ENCODE results near the gene STK32C.
"Not testable (repeated sequence)": the region's sequence is repeated elsewhere in the genome, so short reads cannot be mapped to it uniquely, and the experiment has no call there.

STK32C gene

DNA sequence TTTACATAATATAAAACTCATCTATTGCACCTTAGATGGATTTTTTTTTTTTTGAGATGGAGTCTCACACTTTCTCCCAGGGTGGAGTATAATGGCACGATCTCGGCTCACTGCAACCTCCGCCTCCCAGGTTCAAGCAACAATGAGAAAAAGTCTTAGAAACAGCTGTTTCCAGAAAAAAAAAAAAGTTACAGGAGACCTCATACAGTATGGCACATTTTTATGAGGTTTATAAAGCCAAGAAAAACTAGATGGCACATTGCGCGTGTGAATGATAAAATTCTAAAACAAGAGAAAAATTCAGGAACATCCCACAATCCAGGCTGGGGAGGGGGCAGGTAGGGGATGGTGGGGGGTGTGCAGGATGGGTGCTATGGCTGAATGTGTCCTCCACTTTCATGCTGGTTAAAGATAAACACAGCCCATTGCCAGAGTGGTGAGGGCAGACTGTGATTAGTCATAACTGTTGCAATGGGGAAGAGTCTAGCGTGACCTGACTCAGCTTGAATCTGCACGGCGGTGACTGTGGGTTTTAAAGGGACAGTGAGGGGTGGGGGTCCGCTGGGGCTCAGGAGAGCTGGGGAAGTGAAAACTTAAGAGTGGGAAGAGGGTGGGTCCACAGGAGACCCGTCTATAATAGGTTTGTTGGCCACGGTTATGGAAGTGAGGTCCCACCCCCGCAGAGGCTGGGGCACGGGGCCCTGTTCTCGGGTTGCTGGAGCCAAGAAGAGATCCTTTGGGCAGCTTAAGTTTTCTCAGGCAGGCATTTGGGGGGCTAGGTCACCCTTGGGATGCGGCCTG, 12.3 kb upstream of the STK32C start:
- no peak for DNase-seq (ENCODE audit: low read depth in 4 of 4, low spot score in 1 of 4)

GRCh38 chr10:132317477-132317876, 9.7 kb upstream of the STK32C start:
- DNase-seq (ENCODE audit: low read depth in 4 of 4, low spot score in 1 of 4) = not testable (repeated sequence)

- no peak for DNase-seq (ENCODE audit: low read depth in 4 of 4, low spot score in 1 of 4)
These were observed 8.4 kb upstream of the STK32C start for GRCh38 chr10:132316133-132316532.

DNA sequence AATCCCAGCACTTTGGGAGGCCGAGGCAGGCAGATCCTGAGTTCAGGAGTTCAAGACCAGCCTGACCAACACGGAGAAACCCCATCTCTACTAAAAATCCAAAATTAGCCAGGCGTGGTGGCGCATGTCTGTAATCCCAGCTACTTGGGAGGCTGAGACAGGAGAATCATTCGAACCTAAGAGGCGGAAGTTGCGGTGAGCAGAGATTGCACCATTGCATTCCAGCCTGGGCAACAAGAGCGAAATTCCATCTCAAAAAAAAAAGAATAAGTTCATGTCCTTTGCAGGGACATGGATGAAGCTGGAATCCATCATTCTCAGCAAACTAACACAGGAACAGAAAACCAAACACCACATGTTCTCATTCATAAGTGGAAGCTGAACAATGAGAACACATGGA, 7.1 kb upstream of the STK32C start:
- DNase-seq (ENCODE audit: low read depth in 4 of 4, low spot score in 1 of 4) = not testable (repeated sequence)

- DNase-seq (ENCODE audit: low read depth in 4 of 4, low spot score in 1 of 4) = no peak
These were observed 6.6 kb upstream of the STK32C start for GRCh38 chr10:132314336-132314735.

DNA sequence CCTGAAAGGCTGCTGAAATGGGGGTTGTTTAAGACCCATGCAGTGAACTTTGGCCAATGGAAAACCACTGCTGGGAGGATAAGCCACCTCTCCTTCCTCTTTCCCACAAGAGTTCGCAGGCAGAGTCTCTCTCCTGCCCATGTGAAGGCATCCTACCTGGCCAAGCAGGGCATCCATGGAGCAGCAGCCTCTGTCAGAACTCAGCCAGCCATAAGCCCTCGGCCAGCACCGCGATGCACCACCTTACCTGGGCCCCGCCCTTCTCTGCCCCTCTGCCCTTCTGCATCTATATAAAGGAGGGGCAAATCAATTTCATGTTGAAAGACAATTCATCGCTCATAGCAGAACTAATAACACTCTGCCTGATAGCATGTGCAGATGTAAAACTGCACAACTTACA, 6.1 kb upstream of the STK32C start:
- DNase-seq (ENCODE audit: low read depth in 4 of 4, low spot score in 1 of 4) = no peak

DNA sequence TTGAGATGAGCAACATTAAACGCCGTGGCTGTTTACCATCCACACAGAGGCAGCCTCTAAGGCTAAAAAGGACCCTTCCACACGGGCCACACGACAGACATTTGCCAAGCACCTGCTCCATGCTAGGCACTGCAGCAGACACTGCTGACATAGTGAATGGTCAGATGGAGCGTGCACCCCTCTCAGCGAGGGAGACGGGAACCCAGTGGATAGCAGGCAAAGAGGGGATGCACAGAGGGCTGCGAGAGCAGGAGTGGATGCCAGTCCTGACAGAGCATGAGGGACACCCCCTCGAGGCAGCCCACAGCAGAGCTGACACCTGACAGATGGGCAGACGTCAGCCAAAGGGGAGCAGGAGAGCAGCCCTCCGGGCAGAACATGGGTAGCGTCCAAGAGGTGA, 5.6 kb upstream of the STK32C start:
- DNase-seq (ENCODE audit: low read depth in 4 of 4, low spot score in 1 of 4) = no peak

GRCh38 chr10:132311338-132311939, 3.7 kb upstream of the STK32C start:
- no peak for DNase-seq (ENCODE audit: low read depth in 4 of 4, low spot score in 1 of 4)

DNA sequence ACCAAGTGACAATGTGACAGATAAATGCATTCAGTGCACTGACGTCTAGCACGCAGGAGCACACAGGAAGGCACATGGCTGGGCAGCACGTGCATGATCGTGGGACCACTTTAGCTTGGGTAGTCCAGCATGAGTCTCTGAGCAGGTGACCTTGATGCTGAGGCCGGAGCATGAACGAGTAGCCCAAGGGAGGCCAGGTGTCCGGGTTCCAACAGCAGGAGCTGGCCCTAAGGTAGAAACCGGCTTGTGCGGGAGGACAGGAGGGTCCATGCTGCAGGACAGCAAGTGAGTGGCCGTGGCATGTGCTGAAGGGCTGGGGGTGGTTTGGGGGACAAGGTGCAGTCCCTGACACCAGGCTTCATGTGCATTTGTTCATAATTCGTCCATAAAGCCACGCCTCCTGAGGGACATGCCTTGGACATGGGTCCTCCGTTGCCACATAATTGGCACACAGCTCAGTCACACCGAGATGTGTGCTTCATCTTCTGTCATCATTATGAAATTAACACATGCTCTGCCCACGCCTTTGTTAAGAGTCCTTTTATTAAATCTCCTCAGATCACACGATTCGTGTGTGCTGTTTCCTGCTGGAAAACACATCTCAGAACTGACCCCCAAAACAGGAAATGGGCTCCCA, 3.1 kb upstream of the STK32C start:
- DNase-seq (ENCODE audit: low read depth in 4 of 4, low spot score in 1 of 4) = no peak

DNA sequence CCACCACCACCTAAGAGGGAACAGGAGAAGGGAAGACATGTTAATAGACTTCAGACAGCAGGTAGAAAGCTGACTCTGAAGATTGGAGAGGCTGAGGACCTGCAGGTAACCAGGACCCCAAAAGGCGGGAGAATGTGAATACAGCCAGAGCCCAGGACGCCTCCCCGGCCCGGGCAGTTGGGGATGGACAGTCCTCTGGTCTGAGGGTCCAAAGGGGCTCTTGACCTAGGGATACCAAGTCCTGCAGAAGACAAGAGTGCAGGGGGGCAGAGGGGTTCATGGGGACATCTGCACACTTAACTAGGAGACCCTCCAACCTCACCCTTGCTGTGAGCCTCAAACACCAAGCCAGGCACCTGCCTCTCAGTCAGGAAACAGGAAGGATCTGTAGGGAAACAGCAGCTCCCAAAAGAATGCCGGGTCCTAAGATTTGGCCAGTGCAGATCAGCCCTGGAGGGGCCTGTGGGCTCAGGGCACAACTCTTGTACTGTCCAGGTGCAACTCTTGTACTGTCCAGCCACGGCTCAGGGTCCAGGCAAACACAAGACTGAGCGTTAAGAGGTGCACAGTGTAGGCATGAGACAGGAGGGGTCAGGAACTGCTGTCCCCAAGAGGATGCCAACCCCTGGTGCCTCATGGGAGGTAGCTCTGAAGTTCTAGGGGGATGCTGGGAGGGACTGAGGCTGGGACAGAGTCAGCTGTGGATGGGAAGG, 2.3 kb upstream of the STK32C start:
- DNase-seq (ENCODE audit: low read depth in 4 of 4, low spot score in 1 of 4) = no peak

DNA sequence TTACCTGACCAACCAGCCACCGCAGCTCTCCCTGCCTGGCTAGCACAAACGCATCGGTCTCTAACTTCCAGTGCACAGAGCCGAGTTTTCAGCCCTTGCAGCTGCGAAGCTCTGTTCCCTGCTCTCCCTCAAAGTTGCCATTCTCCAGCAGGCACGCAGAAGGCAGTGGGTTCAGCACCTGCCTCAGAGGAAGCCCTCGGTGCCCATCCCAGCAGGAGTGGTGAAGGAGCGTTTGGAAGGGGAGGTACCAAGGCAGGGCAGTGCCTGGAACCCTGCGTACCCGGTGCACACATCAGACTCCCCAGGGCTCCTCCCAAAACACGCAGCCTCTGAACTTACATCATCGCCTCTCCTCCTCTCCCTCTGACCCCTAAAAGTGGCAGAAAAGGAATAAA, 1.7 kb upstream of the STK32C start:
- no peak for DNase-seq (ENCODE audit: low read depth in 4 of 4, low spot score in 1 of 4)

- no peak for DNase-seq (ENCODE audit: low read depth in 4 of 4, low spot score in 1 of 4)
These were observed 1.1 kb upstream of the STK32C start for GRCh38 chr10:132308587-132309470.

GRCh38 chr10:132306864-132307751, 642 bp downstream of the STK32C start:
- DNase-seq (ENCODE audit: low read depth in 4 of 4, low spot score in 1 of 4) = peak in 2 of 4 experiments; percentile 7 to 18

GRCh38 chr10:132306343-132306685, 1.4 kb downstream of the STK32C start:
- no peak for DNase-seq (ENCODE audit: low read depth in 4 of 4, low spot score in 1 of 4)

- no peak for DNase-seq (ENCODE audit: low read depth in 4 of 4, low spot score in 1 of 4)
These were observed 2.0 kb downstream of the STK32C start for GRCh38 chr10:132305654-132306342.

DNA sequence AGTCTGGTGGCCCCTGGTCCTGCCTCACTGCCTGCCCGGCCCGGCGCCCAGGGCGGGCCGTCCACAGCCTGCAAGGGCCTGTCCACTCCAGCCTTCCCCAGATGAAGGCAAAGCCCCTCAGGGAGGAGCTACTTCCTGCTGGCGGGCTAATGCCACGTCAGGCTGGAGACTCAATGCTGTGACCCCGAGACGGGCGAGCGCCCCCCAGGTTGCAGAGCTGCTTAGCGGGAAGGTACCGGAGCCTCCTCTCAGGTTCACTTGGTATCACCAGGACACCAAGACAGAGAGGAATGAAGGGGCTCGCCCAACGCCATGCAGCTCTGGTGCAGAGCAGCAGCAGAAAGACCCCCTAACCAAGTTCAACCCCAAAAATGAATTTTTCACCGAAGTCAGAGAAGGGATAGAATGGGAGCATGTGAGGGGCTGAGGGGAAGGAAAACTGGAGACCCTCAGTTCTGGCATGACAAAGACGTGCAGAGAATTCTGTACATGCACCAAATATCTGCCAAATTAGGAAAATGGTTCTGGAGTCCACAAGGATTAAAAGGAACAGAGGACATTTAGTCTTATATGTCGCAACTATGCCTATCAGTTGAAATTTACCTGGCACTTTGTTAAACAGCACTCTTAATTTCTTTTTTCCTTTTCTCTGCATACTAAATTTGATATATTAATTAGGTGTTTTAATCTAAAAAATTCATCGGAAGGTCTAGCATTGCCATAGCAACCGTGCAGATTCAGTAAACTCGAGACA, 2.8 kb downstream of the STK32C start:
- DNase-seq (ENCODE audit: low read depth in 4 of 4, low spot score in 1 of 4) = no peak

- DNase-seq (ENCODE audit: low read depth in 4 of 4, low spot score in 1 of 4) = no peak
These were observed 4.2 kb downstream of the STK32C start for GRCh38 chr10:132303361-132304115.

Data from stimulated activated CD4-positive, alpha-beta T cell treated with anti-CD3 and anti-CD28 coated beads, Interleukin-1b, Interleukin-23, amount 100 ng/mL, for 24 hours (primary cell).